SK-N-SH (cell line): ENCODE measurements around the gene FBXW10B.
"Not testable (repeated sequence)": the region's sequence is repeated elsewhere in the genome, so short reads cannot be mapped to it uniquely, and the experiment has no call there.

Experiments
- FOXJ3 ChIP-seq: sonication (generic); formaldehyde crosslinking; IDR thresholded peaks from 2 replicates; pipeline ENCODE4 v1.5.1; 2020; ENCODE audit warnings: mild to moderate bottlenecking, missing genetic modification reagents
- RCOR1 ChIP-seq: fragments of 150-350 bp; IDR thresholded peaks from 2 replicates; pipeline ENCODE4 v1.6.1; 2017; ENCODE audit warnings: antibody characterized with exemption, low read length
- TF ChIP-seq, protein P1 (sequence below): fragments of 200-600 bp; sonication (generic); IDR thresholded peaks from 2 replicates; pipeline ENCODE4 v1.6.1; 2017; ENCODE audit warnings: antibody characterized with exemption, mild to moderate bottlenecking, moderate library complexity
- TF ChIP-seq, protein P2 (sequence below): IDR thresholded peaks from 2 replicates; pipeline ENCODE4; 2012

DNA sequence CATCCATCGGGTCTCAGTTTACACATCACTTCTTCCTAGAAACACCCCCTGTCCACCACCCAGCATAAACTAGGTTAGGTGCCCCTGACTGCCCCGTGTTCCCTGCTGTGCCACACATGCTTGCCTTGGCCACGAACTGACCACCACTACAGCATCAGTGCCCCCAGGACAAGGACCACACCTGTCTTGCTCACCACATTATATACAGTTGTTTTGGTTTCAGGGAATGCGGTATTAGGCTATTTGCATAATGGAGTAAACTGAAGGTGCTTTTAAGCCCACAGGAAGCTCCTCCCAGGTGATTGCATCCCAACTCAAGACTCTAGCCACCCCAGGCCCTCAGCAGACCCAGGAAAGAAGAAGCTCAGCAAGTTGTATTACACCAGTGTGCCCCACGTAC lies 36.2 kb downstream of the FBXW10B start:
- TF ChIP-seq, protein P1, sequence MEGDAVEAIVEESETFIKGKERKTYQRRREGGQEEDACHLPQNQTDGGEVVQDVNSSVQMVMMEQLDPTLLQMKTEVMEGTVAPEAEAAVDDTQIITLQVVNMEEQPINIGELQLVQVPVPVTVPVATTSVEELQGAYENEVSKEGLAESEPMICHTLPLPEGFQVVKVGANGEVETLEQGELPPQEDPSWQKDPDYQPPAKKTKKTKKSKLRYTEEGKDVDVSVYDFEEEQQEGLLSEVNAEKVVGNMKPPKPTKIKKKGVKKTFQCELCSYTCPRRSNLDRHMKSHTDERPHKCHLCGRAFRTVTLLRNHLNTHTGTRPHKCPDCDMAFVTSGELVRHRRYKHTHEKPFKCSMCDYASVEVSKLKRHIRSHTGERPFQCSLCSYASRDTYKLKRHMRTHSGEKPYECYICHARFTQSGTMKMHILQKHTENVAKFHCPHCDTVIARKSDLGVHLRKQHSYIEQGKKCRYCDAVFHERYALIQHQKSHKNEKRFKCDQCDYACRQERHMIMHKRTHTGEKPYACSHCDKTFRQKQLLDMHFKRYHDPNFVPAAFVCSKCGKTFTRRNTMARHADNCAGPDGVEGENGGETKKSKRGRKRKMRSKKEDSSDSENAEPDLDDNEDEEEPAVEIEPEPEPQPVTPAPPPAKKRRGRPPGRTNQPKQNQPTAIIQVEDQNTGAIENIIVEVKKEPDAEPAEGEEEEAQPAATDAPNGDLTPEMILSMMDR = not testable (repeated sequence)
- TF ChIP-seq FOXJ3 (CRISPR knock-in tag); RCOR1: not testable (repeated sequence)
- TF ChIP-seq, protein P2, sequence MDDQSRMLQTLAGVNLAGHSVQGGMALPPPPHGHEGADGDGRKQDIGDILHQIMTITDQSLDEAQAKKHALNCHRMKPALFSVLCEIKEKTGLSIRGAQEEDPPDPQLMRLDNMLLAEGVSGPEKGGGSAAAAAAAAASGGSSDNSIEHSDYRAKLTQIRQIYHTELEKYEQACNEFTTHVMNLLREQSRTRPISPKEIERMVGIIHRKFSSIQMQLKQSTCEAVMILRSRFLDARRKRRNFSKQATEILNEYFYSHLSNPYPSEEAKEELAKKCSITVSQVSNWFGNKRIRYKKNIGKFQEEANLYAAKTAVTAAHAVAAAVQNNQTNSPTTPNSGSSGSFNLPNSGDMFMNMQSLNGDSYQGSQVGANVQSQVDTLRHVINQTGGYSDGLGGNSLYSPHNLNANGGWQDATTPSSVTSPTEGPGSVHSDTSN = not testable (repeated sequence)
